Measurements from ENCODE around the gene REV3L.

The REV3L gene

DNA sequence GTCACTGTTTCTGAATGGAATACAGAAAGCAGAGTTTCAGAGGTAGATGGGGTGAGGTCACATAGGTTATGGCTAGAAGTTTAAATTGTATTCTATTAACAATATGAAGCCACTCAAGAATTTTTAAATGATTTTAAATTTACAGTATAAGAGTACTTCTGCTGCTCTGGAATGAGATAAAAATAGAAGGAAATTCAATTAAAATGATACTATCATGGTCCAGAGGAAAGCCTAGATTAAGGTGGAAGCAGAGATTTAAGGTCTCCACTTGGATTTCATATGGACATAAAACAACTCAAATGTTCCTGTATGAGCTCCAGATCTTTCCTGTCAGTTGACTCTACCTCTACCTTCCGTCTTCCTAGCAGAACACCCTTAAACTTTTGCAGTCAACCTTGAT lies 68.6 kb downstream of the REV3L start:
- no peak overlapping the region for H3K4me3 ChIP-seq (ENCODE audit: control insufficient read depth, low read depth, low read length)
- no peak for DNase-seq (ENCODE audit: low read depth)
- TF ChIP-seq, protein P1, sequence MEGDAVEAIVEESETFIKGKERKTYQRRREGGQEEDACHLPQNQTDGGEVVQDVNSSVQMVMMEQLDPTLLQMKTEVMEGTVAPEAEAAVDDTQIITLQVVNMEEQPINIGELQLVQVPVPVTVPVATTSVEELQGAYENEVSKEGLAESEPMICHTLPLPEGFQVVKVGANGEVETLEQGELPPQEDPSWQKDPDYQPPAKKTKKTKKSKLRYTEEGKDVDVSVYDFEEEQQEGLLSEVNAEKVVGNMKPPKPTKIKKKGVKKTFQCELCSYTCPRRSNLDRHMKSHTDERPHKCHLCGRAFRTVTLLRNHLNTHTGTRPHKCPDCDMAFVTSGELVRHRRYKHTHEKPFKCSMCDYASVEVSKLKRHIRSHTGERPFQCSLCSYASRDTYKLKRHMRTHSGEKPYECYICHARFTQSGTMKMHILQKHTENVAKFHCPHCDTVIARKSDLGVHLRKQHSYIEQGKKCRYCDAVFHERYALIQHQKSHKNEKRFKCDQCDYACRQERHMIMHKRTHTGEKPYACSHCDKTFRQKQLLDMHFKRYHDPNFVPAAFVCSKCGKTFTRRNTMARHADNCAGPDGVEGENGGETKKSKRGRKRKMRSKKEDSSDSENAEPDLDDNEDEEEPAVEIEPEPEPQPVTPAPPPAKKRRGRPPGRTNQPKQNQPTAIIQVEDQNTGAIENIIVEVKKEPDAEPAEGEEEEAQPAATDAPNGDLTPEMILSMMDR (IDR thresholded peaks at IDR 0.05; ENCODE audit: control insufficient read depth, insufficient read depth, low read depth, low read length, missing control alignments), result no peak

DNA sequence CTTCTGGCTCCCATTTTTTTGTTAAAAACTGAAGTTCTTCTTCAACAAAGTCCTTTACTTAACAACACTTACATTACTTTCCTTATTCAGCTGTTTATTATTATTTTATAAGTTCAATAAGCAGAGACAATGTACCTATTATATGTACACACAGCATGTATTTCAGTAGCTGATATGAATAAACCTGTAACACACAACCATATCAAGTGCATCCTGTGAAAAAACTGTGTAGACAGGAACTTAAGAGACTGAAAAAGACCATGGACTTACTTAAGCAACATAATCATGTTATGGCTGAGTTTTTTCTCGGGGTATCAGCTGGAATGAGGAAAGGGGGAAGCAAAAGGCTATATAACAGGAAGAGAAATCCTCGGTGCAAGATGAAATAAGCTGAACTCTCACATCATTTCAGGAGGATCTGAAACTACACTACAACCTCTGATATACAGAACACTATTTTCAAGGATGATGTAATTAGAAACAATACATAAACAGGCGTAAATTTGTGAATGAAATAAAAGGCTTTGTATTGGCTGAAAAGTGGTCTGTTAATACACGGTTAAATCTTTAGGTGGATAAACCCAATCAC lies 70.9 kb downstream of the REV3L start:
- no peak for DNase-seq (ENCODE audit: low read depth)
- TF ChIP-seq, protein P1 (IDR thresholded peaks at IDR 0.05; ENCODE audit: control insufficient read depth, insufficient read depth, low read depth, low read length, missing control alignments), result no peak
- no peak overlapping the region for H3K4me3 ChIP-seq (ENCODE audit: control insufficient read depth, low read depth, low read length)

DNA sequence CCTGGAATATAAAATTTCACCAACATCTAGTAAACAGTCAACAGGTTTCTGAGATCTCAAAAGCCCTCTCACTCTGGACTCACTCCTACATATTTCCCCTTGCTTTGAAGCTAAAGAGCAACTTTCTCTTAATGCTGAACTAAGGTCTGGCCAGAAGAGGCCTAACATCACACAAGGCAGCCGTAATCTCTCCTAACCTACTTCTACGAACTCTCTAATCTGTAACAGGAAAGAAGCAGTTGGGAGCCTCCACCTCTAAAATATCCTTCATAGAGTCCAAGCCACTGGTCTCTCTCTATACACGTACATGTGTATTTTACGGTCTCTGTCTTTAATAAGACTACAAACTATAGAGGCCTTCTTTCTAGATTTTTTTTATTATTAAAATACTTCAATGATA lies 72.0 kb downstream of the REV3L start:
- no peak for DNase-seq (ENCODE audit: low read depth)
- TF ChIP-seq, protein P1 (IDR thresholded peaks at IDR 0.05; ENCODE audit: control insufficient read depth, insufficient read depth, low read depth, low read length, missing control alignments), result no peak

DNA sequence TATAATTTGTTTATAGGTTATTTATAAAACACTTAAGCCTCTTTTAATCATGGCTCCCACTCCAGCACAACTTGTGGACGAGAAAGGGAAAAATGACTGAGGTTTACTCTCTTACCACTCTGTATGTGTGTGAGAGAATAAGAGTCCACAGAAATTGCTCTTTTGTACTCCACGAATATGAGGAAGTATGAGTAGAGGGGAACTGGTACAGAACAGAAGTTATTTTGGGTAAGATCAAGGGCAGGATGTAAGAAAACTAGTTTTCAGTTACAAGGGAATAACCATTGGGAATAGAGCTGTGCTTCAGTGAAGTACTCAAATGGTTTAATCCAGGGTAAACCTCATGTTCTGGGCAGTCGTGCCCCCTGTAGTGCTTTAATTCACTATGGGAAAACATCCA lies 72.6 kb downstream of the REV3L start:
- DNase-seq (ENCODE audit: low read depth), result no peak
- TF ChIP-seq, protein P1 (IDR thresholded peaks at IDR 0.05; ENCODE audit: control insufficient read depth, insufficient read depth, low read depth, low read length, missing control alignments), result no peak
- H3K4me3 ChIP-seq (ENCODE audit: control insufficient read depth, low read depth, low read length), result no peak overlapping the region

More for the DNA sequence above, 72.0 kb downstream of the REV3L start:
- H3K4me3 ChIP-seq (ENCODE audit: control insufficient read depth, low read depth, low read length), result no peak overlapping the region

DNA sequence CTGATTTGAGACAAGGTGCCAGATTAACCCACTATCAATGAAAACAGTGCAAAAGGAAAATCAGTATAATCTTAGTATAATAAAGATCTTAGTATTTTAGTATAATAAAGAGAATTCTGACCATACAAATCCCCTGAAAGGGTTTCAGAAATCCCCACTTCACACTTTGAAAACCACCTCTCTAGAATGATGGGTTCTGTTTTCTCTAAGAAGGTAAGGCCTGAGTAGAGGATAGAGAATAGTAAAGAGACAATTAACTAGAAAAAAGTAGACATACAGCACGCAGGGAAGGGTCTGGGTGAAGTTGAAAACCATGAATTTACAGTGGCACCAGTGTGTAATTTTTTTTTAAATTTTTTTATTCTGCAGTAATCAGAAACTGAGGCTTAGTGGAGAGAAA lies 73.6 kb downstream of the REV3L start:
- H3K4me3 ChIP-seq (ENCODE audit: control insufficient read depth, low read depth, low read length), result no peak overlapping the region
- DNase-seq (ENCODE audit: low read depth), result no peak
- TF ChIP-seq, protein P1 (IDR thresholded peaks at IDR 0.05; ENCODE audit: control insufficient read depth, insufficient read depth, low read depth, low read length, missing control alignments), result no peak

DNA sequence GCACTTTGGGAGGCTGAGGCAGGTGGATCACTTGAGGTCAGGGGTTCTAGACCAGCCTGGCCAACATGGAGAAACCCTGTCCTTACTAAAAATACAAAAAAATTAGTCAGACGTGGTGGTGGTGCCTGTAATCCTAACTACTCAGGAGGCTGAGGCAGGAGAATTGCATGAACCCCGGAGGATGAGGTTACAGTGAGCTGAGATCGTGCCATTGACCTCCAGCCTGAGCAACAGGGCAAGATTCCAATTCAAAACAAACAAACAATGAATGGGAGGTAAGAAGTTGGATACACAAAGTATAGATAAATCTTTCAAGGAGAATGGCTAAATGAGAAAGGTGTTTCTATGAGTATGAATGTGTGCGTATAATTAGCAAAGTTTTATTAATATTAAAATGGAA lies 75.3 kb downstream of the REV3L start:
- TF ChIP-seq, protein P1 (IDR thresholded peaks at IDR 0.05; ENCODE audit: control insufficient read depth, insufficient read depth, low read depth, low read length, missing control alignments), result no peak

More for the DNA sequence above, 75.3 kb downstream of the REV3L start:
- no peak overlapping the region for H3K4me3 ChIP-seq (ENCODE audit: control insufficient read depth, low read depth, low read length)
- no peak for DNase-seq (ENCODE audit: low read depth)

Data from AG09309 (cell line).